ENCODE measurements around the gene RINT1.
"Not testable (repeated sequence)": the region's sequence is repeated elsewhere in the genome, so short reads cannot be mapped to it uniquely, and the experiment has no call there.

RINT1 gene

GRCh38 chr7:105587909-105588635 lies 56.1 kb downstream of the RINT1 start:
- no peak overlapping the region for H3K27ac ChIP-seq
- TF ChIP-seq CTCF (conservative IDR thresholded peaks at IDR 0.05), result no peak
- no peak for TF ChIP-seq ZFX (IDR thresholded peaks at IDR 0.05)

GRCh38 chr7:105589356-105590077 lies 57.5 kb downstream of the RINT1 start:
- TF ChIP-seq CTCF (conservative IDR thresholded peaks at IDR 0.05), result peak; percentile 93
- TF ChIP-seq ZFX (IDR thresholded peaks at IDR 0.05), result no peak
- no peak overlapping the region for H3K27ac ChIP-seq

GRCh38 chr7:105590793-105591192 lies 58.8 kb downstream of the RINT1 start:
- no peak for TF ChIP-seq CTCF (conservative IDR thresholded peaks at IDR 0.05)
- no peak for TF ChIP-seq ZFX (IDR thresholded peaks at IDR 0.05)
- no peak overlapping the region for H3K27ac ChIP-seq

GRCh38 chr7:105591522-105591921 lies 59.5 kb downstream of the RINT1 start:
- TF ChIP-seq ZFX (IDR thresholded peaks at IDR 0.05), result no peak
- no peak for TF ChIP-seq CTCF (conservative IDR thresholded peaks at IDR 0.05)
- no peak overlapping the region for H3K27ac ChIP-seq

- peak; percentile 70 for TF ChIP-seq CTCF (conservative IDR thresholded peaks at IDR 0.05)
- TF ChIP-seq ZFX (IDR thresholded peaks at IDR 0.05), result no peak
- no peak overlapping the region for H3K27ac ChIP-seq
Observed at GRCh38 chr7:105594034-105594433, 62.0 kb downstream of the RINT1 start.

- no peak for TF ChIP-seq ZFX (IDR thresholded peaks at IDR 0.05)
- TF ChIP-seq CTCF (conservative IDR thresholded peaks at IDR 0.05), result no peak
- no peak overlapping the region for H3K27ac ChIP-seq
Observed at GRCh38 chr7:105596866-105597265, 64.9 kb downstream of the RINT1 start.

GRCh38 chr7:105599080-105599479 lies 67.1 kb downstream of the RINT1 start:
- not testable (repeated sequence) for H3K27ac ChIP-seq

Data from C4-2B (cell line).